ENCODE measurements around the gene CUL1.

GRCh38 chr7:148699024-148699781 is 500 bp downstream of the CUL1 start:
- no peak for TF ChIP-seq CTCF (IDR thresholded peaks at IDR 0.05; ENCODE audit: poor library complexity, severe bottlenecking)
- no peak for TF ChIP-seq EZH2 (IDR thresholded peaks at IDR 0.05; ENCODE audit: borderline replicate concordance, insufficient read depth, low read length, poor library complexity, severe bottlenecking)
- TF ChIP-seq POLR2AphosphoS5 (IDR thresholded peaks at IDR 0.05) = no peak
